Endodermal cell (in vitro differentiated cells): ENCODE results near the gene C6. TPM values are rescaled to one million over a fixed set of nuclear protein-coding genes. Genes with fewer than 3 reads are reported as not detected.

ENCODE experiments used
- DNase-seq: peaks from one replicate; pipeline ENCODE4 v3.0.0-alpha.2; 2017
- H3K27ac ChIP-seq: 2 replicates; pipeline ENCODE4 v1.5.1; 2013; ENCODE audit warnings: mild to moderate bottlenecking, low read depth, low read length, moderate library complexity
- H3K27me3 ChIP-seq: 2 replicates; pipeline ENCODE4 v1.6.1; 2013; ENCODE audit warnings: mild to moderate bottlenecking, low read length, moderate library complexity; ENCODE audit not compliant: insufficient read depth, control insufficient read depth, poor library complexity, severe bottlenecking
- H3K36me3 ChIP-seq: 2 replicates; pipeline ENCODE4 v1.7.0; 2013; ENCODE audit warnings: mild to moderate bottlenecking, low read length, moderate library complexity; ENCODE audit not compliant: control insufficient read depth, insufficient read depth
- H3K4me1 ChIP-seq: one replicate; pipeline ENCODE4 v1.7.0; 2013; ENCODE audit warnings: low read length; ENCODE audit not compliant: control insufficient read depth, insufficient read depth
- H3K4me3 ChIP-seq: 2 replicates; pipeline ENCODE4 v1.5.1; 2013; ENCODE audit warnings: mild to moderate bottlenecking, low read length, moderate library complexity
- H3K9ac ChIP-seq: 2 replicates; pipeline ENCODE4 v1.6.1; 2013; ENCODE audit warnings: mild to moderate bottlenecking, low read length, moderate library complexity; ENCODE audit not compliant: poor library complexity, severe bottlenecking; ENCODE audit errors: extremely low read depth
- H3K9me3 ChIP-seq: 2 replicates; pipeline ENCODE4 v1.6.1; 2013; ENCODE audit warnings: mild to moderate bottlenecking, low read length, moderate library complexity; ENCODE audit not compliant: control insufficient read depth
- H3K27ac Mint-ChIP-seq: 2 replicates; pipeline ENCODE4 v1.8.0; 2020; ENCODE audit warnings: mixed read lengths
- H3K27me3 Mint-ChIP-seq: 2 replicates; pipeline ENCODE4 v1.8.0; 2021; ENCODE audit warnings: mild to moderate bottlenecking, mixed read lengths; ENCODE audit not compliant: insufficient read depth
- H3K36me3 Mint-ChIP-seq: 2 replicates; pipeline ENCODE4 v1.8.0; 2020; ENCODE audit warnings: low read depth, mixed read lengths
- H3K4me1 Mint-ChIP-seq: 2 replicates; pipeline ENCODE4 v1.8.0; 2020; ENCODE audit warnings: mixed read lengths
- H3K4me3 Mint-ChIP-seq: 2 replicates; pipeline ENCODE4 v1.8.0; 2020; ENCODE audit warnings: mild to moderate bottlenecking, moderate library complexity, mixed read lengths
- H3K9me3 Mint-ChIP-seq: 2 replicates; pipeline ENCODE4 v1.8.0; 2020; ENCODE audit warnings: mild to moderate bottlenecking, mixed read lengths
- CTCF ChIP-seq: fragments of 200-600 bp; sonication (generic); conservative IDR thresholded peaks from 2 replicates; pipeline ENCODE4 v1.5.0; 2021; ENCODE audit warnings: antibody characterized with exemption, mild to moderate bottlenecking
- WGBS, 2 experiments: methylation state at CpG; one replicate each; pipeline versions ENCODE4 v1.1.5 to v1.1.7; 2013; ENCODE audit warnings: missing lambda C conversion rate in 2 of 2, mixed read lengths in 1 of 2; ENCODE audit not compliant: insufficient coverage in 1 of 2, insufficient read length in 1 of 2; 5-methylcytosine and 5-hydroxymethylcytosine counted together
- long read RNA-seq, 4 experiments: library from polyadenylated mRNA in 2 of 4; library from RNA in 1 of 4; library from capped mRNA in 1 of 4; stranded (forward) in 3 of 4; unstranded in 1 of 4; transcript quantifications; one replicate each; pipeline ENCODE4 v2.0.0, GENCODE V29; 2020 to 2021; ENCODE audit warnings: inconsistent platforms in 1 of 4
- polyA plus RNA-seq, 2 experiments: library from polyadenylated mRNA; stranded (reverse); fragments of 50-300 nt; gene quantifications; one replicate each; pipeline ENCODE4 v1.2.3, GENCODE V29; 2013
- total RNA-seq, 2 donors: library from RNA; stranded (reverse); fragmentation: NEBNext Ultra II Directional in 1 of 2; extraction: Animal tissue kit (Norgen Biotek cat#: 25700) in 1 of 2; gene quantifications; 2 replicates in 1 of 2; 3 replicates in 1 of 2; pipeline ENCODE4 v1.2.1, GENCODE V29; 2021

The C6 gene
- under 1 TPM in 1 of 2 donors, not detected in 1; 0.38 TPM for total RNA-seq
- not detected for polyA plus RNA-seq (2013, experiment 1 of 2)
- not detected for polyA plus RNA-seq (2013, experiment 2 of 2)
- long read RNA-seq, experiment 1: 0 reads
- long read RNA-seq, experiment 2: 0 reads
- long read RNA-seq, experiment 3: 0 reads
- long read RNA-seq, experiment 4: 0 reads

- Histone ChIP-seq H3K27me3 (no peaks in the 10 kb centered on the region), H3K4me1 (no peaks in the 10 kb centered on the region), H3K9me3 (no peaks in the 10 kb centered on the region), H3K9ac (no peak within 1 kb of the TSS), H3K27ac (no peak within 1 kb of the TSS), H3K4me3 (no peak within 1 kb of the TSS), H3K36me3 (no peaks in the 10 kb centered on the region)
- H3K4me1 Mint-ChIP-seq: no peaks in the 10 kb centered on the region
- H3K27me3 Mint-ChIP-seq: no peaks in the 10 kb centered on the region
- no peak within 1 kb of the TSS for H3K27ac Mint-ChIP-seq
- H3K4me3 Mint-ChIP-seq: no peak within 1 kb of the TSS
- WGBS, 2 experiments: no CpG with 5 or more reads among the region's 1 CpG
- peaks cover 3% of the 10 kb centered on the region for H3K9me3 Mint-ChIP-seq
- TF ChIP-seq CTCF: no peak
- no peaks in the 10 kb centered on the region for H3K36me3 Mint-ChIP-seq
- DNase-seq: no peak
Measured at GRCh38 chr5:41213340-41213739, at the start of gene C6. Gene C6, minus strand, starts transcription at chr5:41213532. Its CDS starts 10,302 bp downstream, at chr5:41203230.

GRCh38 chr5:41256400-41256799, 43.1 kb upstream of the C6 start:
- Mint-ChIP-seq H3K4me3 (no peak overlapping the region), H3K27me3 (no peaks in the 10 kb centered on the region), H3K36me3 (peaks cover 4% of the 10 kb centered on the region), H3K27ac (no peak overlapping the region), H3K9me3 (peaks cover 23% of the 10 kb centered on the region), H3K4me1 (no peaks in the 10 kb centered on the region)
- Histone ChIP-seq H3K9me3 (peaks cover 5% of the 10 kb centered on the region), H3K4me1 (no peaks in the 10 kb centered on the region), H3K27me3 (no peaks in the 10 kb centered on the region), H3K36me3 (no peaks in the 10 kb centered on the region), H3K4me3 (no peak overlapping the region), H3K27ac (no peak overlapping the region), H3K9ac (no peak overlapping the region)
- 89 to 97% methylated on average over 2 to 4 of the region's 4 CpGs for WGBS, 2 experiments
- TF ChIP-seq CTCF: no peak
- no peak for DNase-seq

GRCh38 chr5:41253109-41253508, 39.8 kb upstream of the C6 start:
- Histone ChIP-seq H3K4me3 (no peak overlapping the region), H3K27ac (no peak overlapping the region), H3K36me3 (no peaks in the 10 kb centered on the region), H3K9ac (no peak overlapping the region), H3K9me3 (peaks cover 15% of the 10 kb centered on the region), H3K27me3 (no peaks in the 10 kb centered on the region), H3K4me1 (no peaks in the 10 kb centered on the region)
- peaks cover 27% of the 10 kb centered on the region for H3K9me3 Mint-ChIP-seq
- peaks cover 4% of the 10 kb centered on the region for H3K36me3 Mint-ChIP-seq
- H3K27me3 Mint-ChIP-seq: no peaks in the 10 kb centered on the region
- DNase-seq: no peak
- no peak for TF ChIP-seq CTCF
- H3K4me1 Mint-ChIP-seq: no peaks in the 10 kb centered on the region
- no peak overlapping the region for H3K4me3 Mint-ChIP-seq
- H3K27ac Mint-ChIP-seq: no peak overlapping the region
